ENCODE measurements around the gene ITPKC. TPM values are rescaled to one million over a fixed set of nuclear protein-coding genes. Genes with fewer than 3 reads are reported as not detected.

The ITPKC gene
- total and polyA plus RNA-seq, 2 experiments from 2014 or later = 5.3 to 12.6 TPM

DNA sequence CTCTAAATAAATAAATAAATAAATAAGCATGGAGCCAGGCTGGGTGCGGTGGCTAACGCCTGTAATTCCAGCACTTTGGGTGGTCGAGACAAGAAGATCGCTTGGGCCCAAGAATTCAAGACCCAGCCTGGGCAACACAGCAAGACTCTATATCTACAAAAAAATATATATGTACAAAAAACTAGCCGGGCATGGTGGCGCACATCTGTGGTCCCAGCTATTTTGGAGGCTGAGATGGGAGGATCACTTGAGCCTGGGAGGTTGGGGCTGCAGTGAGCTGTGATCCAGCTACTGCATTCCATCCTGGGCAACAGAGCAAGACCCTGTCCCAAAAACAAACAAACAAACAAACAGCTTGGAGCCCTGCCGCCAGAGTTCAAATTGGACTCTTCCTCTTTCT is 30.6 kb downstream of the ITPKC start:
- Histone ChIP-seq H3K4me3 (no peak overlapping the region), H3K27ac (ENCODE audit: low read depth) (no peak overlapping the region), H3K4me1 (ENCODE audit: insufficient read depth) (peaks cover 24% of the 10 kb centered on the region), H3K79me2 (replicated peaks; ENCODE audit: insufficient read depth) (peaks cover 20% of the 10 kb centered on the region), H3F3A (replicated peaks; ENCODE audit: low read depth) (no peaks in the 10 kb centered on the region; the same call in 1 of the 2 replicates), H3K36me3 (ENCODE audit: insufficient read depth) (peaks cover 3% of the 10 kb centered on the region), H2AFZ (no peak overlapping the region), H4K20me1 (replicated peaks; ENCODE audit: insufficient read depth) (no peaks in the 10 kb centered on the region), H3K9me2 (ENCODE audit: insufficient read depth) (no peaks in the 10 kb centered on the region; the same call in 1 of the 2 replicates), H3K27me3 (ENCODE audit: insufficient read depth) (no peaks in the 10 kb centered on the region), H3K4me2 (no peak overlapping the region)
- no peak for ATAC-seq
- TF ChIP-seq, protein P1, sequence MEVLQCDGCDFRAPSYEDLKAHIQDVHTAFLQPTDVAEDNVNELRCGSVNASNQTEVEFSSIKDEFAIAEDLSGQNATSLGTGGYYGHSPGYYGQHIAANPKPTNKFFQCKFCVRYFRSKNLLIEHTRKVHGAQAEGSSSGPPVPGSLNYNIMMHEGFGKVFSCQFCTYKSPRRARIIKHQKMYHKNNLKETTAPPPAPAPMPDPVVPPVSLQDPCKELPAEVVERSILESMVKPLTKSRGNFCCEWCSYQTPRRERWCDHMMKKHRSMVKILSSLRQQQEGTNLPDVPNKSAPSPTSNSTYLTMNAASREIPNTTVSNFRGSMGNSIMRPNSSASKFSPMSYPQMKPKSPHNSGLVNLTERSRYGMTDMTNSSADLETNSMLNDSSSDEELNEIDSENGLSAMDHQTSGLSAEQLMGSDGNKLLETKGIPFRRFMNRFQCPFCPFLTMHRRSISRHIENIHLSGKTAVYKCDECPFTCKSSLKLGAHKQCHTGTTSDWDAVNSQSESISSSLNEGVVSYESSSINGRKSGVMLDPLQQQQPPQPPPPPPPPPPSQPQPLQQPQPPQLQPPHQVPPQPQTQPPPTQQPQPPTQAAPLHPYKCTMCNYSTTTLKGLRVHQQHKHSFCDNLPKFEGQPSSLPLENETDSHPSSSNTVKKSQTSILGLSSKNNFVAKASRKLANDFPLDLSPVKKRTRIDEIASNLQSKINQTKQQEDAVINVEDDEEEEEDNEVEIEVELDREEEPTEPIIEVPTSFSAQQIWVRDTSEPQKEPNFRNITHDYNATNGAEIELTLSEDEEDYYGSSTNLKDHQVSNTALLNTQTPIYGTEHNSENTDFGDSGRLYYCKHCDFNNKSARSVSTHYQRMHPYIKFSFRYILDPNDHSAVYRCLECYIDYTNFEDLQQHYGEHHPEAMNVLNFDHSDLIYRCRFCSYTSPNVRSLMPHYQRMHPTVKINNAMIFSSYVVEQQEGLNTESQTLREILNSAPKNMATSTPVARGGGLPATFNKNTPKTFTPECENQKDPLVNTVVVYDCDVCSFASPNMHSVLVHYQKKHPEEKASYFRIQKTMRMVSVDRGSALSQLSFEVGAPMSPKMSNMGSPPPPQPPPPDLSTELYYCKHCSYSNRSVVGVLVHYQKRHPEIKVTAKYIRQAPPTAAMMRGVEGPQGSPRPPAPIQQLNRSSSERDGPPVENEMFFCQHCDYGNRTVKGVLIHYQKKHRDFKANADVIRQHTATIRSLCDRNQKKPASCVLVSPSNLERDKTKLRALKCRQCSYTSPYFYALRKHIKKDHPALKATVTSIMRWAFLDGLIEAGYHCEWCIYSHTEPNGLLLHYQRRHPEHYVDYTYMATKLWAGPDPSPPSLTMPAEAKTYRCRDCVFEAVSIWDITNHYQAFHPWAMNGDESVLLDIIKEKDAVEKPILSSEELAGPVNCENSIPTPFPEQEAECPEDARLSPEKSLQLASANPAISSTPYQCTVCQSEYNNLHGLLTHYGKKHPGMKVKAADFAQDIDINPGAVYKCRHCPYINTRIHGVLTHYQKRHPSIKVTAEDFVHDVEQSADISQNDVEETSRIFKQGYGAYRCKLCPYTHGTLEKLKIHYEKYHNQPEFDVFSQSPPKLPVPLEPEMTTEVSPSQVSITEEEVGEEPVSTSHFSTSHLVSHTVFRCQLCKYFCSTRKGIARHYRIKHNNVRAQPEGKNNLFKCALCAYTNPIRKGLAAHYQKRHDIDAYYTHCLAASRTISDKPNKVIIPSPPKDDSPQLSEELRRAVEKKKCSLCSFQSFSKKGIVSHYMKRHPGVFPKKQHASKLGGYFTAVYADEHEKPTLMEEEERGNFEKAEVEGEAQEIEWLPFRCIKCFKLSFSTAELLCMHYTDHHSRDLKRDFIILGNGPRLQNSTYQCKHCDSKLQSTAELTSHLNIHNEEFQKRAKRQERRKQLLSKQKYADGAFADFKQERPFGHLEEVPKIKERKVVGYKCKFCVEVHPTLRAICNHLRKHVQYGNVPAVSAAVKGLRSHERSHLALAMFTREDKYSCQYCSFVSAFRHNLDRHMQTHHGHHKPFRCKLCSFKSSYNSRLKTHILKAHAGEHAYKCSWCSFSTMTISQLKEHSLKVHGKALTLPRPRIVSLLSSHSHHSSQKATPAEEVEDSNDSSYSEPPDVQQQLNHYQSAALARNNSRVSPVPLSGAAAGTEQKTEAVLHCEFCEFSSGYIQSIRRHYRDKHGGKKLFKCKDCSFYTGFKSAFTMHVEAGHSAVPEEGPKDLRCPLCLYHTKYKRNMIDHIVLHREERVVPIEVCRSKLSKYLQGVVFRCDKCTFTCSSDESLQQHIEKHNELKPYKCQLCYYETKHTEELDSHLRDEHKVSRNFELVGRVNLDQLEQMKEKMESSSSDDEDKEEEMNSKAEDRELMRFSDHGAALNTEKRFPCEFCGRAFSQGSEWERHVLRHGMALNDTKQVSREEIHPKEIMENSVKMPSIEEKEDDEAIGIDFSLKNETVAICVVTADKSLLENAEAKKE (CRISPR knock-in tag; IDR thresholded peaks at IDR 0.05) = no peak
- TF ChIP-seq, protein P2, sequence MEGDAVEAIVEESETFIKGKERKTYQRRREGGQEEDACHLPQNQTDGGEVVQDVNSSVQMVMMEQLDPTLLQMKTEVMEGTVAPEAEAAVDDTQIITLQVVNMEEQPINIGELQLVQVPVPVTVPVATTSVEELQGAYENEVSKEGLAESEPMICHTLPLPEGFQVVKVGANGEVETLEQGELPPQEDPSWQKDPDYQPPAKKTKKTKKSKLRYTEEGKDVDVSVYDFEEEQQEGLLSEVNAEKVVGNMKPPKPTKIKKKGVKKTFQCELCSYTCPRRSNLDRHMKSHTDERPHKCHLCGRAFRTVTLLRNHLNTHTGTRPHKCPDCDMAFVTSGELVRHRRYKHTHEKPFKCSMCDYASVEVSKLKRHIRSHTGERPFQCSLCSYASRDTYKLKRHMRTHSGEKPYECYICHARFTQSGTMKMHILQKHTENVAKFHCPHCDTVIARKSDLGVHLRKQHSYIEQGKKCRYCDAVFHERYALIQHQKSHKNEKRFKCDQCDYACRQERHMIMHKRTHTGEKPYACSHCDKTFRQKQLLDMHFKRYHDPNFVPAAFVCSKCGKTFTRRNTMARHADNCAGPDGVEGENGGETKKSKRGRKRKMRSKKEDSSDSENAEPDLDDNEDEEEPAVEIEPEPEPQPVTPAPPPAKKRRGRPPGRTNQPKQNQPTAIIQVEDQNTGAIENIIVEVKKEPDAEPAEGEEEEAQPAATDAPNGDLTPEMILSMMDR (conservative IDR thresholded peaks at IDR 0.05; ENCODE audit: low read depth in 2 of 2) = no peak
- TF ChIP-seq EZH2 (IDR thresholded peaks at IDR 0.05; ENCODE audit: low read depth, unreplicated experiment) (no peak), STAT1 (IDR thresholded peaks at IDR 0.05; ENCODE audit: unreplicated experiment) (no peak)
- TF ChIP-seq, protein P3, sequence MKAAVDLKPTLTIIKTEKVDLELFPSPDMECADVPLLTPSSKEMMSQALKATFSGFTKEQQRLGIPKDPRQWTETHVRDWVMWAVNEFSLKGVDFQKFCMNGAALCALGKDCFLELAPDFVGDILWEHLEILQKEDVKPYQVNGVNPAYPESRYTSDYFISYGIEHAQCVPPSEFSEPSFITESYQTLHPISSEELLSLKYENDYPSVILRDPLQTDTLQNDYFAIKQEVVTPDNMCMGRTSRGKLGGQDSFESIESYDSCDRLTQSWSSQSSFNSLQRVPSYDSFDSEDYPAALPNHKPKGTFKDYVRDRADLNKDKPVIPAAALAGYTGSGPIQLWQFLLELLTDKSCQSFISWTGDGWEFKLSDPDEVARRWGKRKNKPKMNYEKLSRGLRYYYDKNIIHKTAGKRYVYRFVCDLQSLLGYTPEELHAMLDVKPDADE (IDR thresholded peaks at IDR 0.05) = no peak
- no peak for DNase-seq (ENCODE audit: low spot score)
- peaks cover 24% of the 10 kb centered on the region for H3K36me3 Mint-ChIP-seq (ENCODE audit: low read depth)
- peaks cover 3% of the 10 kb centered on the region; the same call in 1 of the 3 replicates for H3K9me3 Mint-ChIP-seq
- H3K27me3 Mint-ChIP-seq (ENCODE audit: insufficient read depth, low read depth, poor library complexity) = peaks cover 32% of the 10 kb centered on the region
- no peak overlapping the region for H3K27ac Mint-ChIP-seq
- H3K4me3 Mint-ChIP-seq = no peak overlapping the region
- peaks cover 28% of the 10 kb centered on the region for H3K4me1 Mint-ChIP-seq

Measured in GM23338 (cell line).